Caco-2 (cell line): ENCODE measurements around the gene CCDC81. TPM values are rescaled to one million over a fixed set of nuclear protein-coding genes. Genes with fewer than 3 reads are reported as not detected.

Experiments used
- BruUV-seq: library from RNA; stranded (reverse); fragments of 400-500 nt; replicated peaks from 2 replicates; lab custom pipeline; 2021; lab: Mats Ljungman, UMichigan
- CTCF ChIA-PET: fragments of 300-600 bp; sonication (Branson Sonifier 250); formaldehyde crosslinking; loops from one replicate; lab custom pipeline; 2022; ENCODE audit warnings: antibody characterized with exemption; lab: Charles Lee
- POLR2A ChIA-PET: fragments of 300-600 bp; sonication (Branson Sonifier 250); formaldehyde crosslinking; loops from one replicate; lab custom pipeline; 2022; ENCODE audit warnings: antibody characterized with exemption; lab: Charles Lee
- DNase-seq, 2 experiments: peaks; one replicate each; pipeline versions ENCODE4 v3.0.0 to v3.0.0-alpha.2; 2020 to 2022
- H3K27me3 ChIP-seq: replicated peaks from 2 replicates; pipeline ENCODE4 v1.6.0; 2011; ENCODE audit warnings: low read length; ENCODE audit not compliant: control insufficient read depth, insufficient read depth
- H3K36me3 ChIP-seq: 2 replicates; pipeline ENCODE4 v1.5.1; 2011; ENCODE audit warnings: low read length; ENCODE audit not compliant: control insufficient read depth, insufficient read depth
- H3K4me1 ChIP-seq: fragments of 250-450 bp; sonication (Bioruptor Pico); 2 replicates; pipeline ENCODE4 v1.5.1; 2020; ENCODE audit warnings: mild to moderate bottlenecking
- H3K4me3 ChIP-seq: 2 replicates; pipeline ENCODE4 v1.5.1; 2011; ENCODE audit warnings: low read depth, mild to moderate bottlenecking, control low read depth, low read length
- H3K9me3 ChIP-seq: fragments of 250-450 bp; sonication (Bioruptor Pico); 2 replicates; pipeline ENCODE4 v1.5.1; 2020; ENCODE audit warnings: mild to moderate bottlenecking, moderate library complexity
- H3K27ac Mint-ChIP-seq: one replicate; pipeline ENCODE4 v1.8.0; 2022; ENCODE audit warnings: mixed read lengths; ENCODE audit not compliant: unreplicated experiment
- H3K27me3 Mint-ChIP-seq: one replicate; pipeline ENCODE4 v1.8.0; 2022; ENCODE audit warnings: mixed read lengths; ENCODE audit not compliant: insufficient read depth, unreplicated experiment
- H3K36me3 Mint-ChIP-seq: one replicate; pipeline ENCODE4 v1.8.0; 2022; ENCODE audit warnings: mild to moderate bottlenecking, mixed read lengths; ENCODE audit not compliant: insufficient read depth, unreplicated experiment
- H3K4me1 Mint-ChIP-seq: one replicate; pipeline ENCODE4 v1.8.0; 2022; ENCODE audit warnings: low read depth, mixed read lengths; ENCODE audit not compliant: unreplicated experiment
- H3K4me3 Mint-ChIP-seq: one replicate; pipeline ENCODE4 v1.8.0; 2022; ENCODE audit warnings: mild to moderate bottlenecking, moderate library complexity, mixed read lengths; ENCODE audit not compliant: unreplicated experiment
- H3K9me3 Mint-ChIP-seq: one replicate; pipeline ENCODE4 v1.8.0; 2022; ENCODE audit warnings: mixed read lengths; ENCODE audit not compliant: unreplicated experiment
- CTCF ChIP-seq, 2 experiments: fragments of 200-600 bp in 1 of 2; IDR thresholded peaks; 1 replicate in 1 of 2; 2 replicates in 1 of 2; pipeline versions ENCODE4 v1.5.1 to v1.8.0; 2011 to 2022; ENCODE audit warnings: antibody characterized with exemption in 1 of 2, control low read depth in 1 of 2, inconsistent platforms in 1 of 2, low read depth in 1 of 2, low read length in 1 of 2, mild to moderate bottlenecking in 1 of 2, moderate library complexity in 1 of 2; ENCODE audit not compliant: insufficient read depth in 1 of 2, severe bottlenecking in 1 of 2, unreplicated experiment in 1 of 2
- intact Hi-C: fragments of 100-400 bp; cut with micrococcal nuclease; formaldehyde crosslinking; loops from one replicate; pipeline ENCODE4 v1.10.0; 2022; ENCODE audit not compliant: unreplicated experiment
- total RNA-seq: library from RNA; stranded (reverse); gene quantifications from 2 replicates; pipeline ENCODE4 v1.2.3, GENCODE V29; 2022

CCDC81 gene
- total RNA-seq, 1 experiment from 2014 or later: 1.3 TPM

DNA sequence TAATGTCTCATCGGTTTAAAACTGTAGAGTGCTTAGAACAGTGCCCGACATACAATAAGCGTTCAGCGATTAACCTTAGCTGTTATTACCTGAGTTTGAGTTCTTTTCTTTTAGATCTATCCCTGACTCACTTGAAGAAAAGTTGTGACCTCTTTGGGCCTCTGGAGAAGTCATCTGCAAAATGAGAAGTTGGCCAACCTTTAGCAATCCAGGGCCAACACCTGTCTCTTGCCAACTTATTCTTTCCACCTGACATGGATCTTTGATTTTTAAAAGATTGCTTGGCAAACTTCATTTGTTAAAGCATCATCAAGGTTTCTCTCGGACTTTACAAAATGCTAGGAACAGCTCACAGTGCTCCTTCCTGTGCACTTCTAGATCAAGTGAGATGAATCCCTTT is 89.3 kb downstream of the CCDC81 start:
- H3K4me3 Mint-ChIP-seq: no peak overlapping the region
- peaks cover 22% of the 10 kb centered on the region for H3K4me1 ChIP-seq
- H3K36me3 Mint-ChIP-seq: no peaks in the 10 kb centered on the region
- BruUV-seq: no TSS peak
- no peak overlapping the region for H3K27ac Mint-ChIP-seq
- H3K27me3 ChIP-seq: no peaks in the 10 kb centered on the region
- CTCF ChIA-PET: no interaction called here
- POLR2A ChIA-PET: no interaction called here
- no peak for TF ChIP-seq CTCF (IDR thresholded peaks at IDR 0.05; ENCODE audit: insufficient read depth in 1 of 2, low read depth in 1 of 2, low read length in 1 of 2, severe bottlenecking in 1 of 2, unreplicated experiment in 1 of 2)
- H3K4me3 ChIP-seq: no peak overlapping the region
- no peaks in the 10 kb centered on the region for H3K36me3 ChIP-seq
- DNase-seq: no peak
- intact Hi-C loops: no loop called here
- no peaks in the 10 kb centered on the region for H3K27me3 Mint-ChIP-seq
- no peaks in the 10 kb centered on the region for H3K9me3 Mint-ChIP-seq
- peaks cover 34% of the 10 kb centered on the region for H3K4me1 Mint-ChIP-seq
- H3K9me3 ChIP-seq: no peaks in the 10 kb centered on the region

- Histone ChIP-seq H3K9me3 (no peaks in the 10 kb centered on the region), H3K4me3 (no peak overlapping the region), H3K4me1 (peaks cover 25% of the 10 kb centered on the region), H3K36me3 (no peaks in the 10 kb centered on the region), H3K27me3 (no peaks in the 10 kb centered on the region)
- no TSS peak for BruUV-seq
- Mint-ChIP-seq H3K4me3 (no peak overlapping the region), H3K27ac (no peak overlapping the region), H3K27me3 (no peaks in the 10 kb centered on the region), H3K36me3 (no peaks in the 10 kb centered on the region), H3K9me3 (no peaks in the 10 kb centered on the region), H3K4me1 (peaks cover 35% of the 10 kb centered on the region)
- ChIA-PET CTCF (no interaction called here), POLR2A (no interaction called here)
- DNase-seq: no peak
- intact Hi-C loops: no loop called here
- no peak for TF ChIP-seq CTCF (IDR thresholded peaks at IDR 0.05; ENCODE audit: insufficient read depth in 1 of 2, low read depth in 1 of 2, low read length in 1 of 2, severe bottlenecking in 1 of 2, unreplicated experiment in 1 of 2)
Measured at GRCh38 chr11:86464509-86465221, 90.0 kb downstream of the CCDC81 start.

- Histone ChIP-seq H3K27me3 (no peaks in the 10 kb centered on the region), H3K4me1 (peaks cover 40% of the 10 kb centered on the region), H3K36me3 (no peaks in the 10 kb centered on the region), H3K9me3 (no peaks in the 10 kb centered on the region), H3K4me3 (no peak overlapping the region)
- intact Hi-C loops: no loop called here
- no peak for TF ChIP-seq CTCF (IDR thresholded peaks at IDR 0.05; ENCODE audit: insufficient read depth in 1 of 2, low read depth in 1 of 2, low read length in 1 of 2, severe bottlenecking in 1 of 2, unreplicated experiment in 1 of 2)
- BruUV-seq: no TSS peak
- Mint-ChIP-seq H3K9me3 (no peaks in the 10 kb centered on the region), H3K4me1 (peaks cover 53% of the 10 kb centered on the region), H3K36me3 (peaks cover 4% of the 10 kb centered on the region), H3K27me3 (no peaks in the 10 kb centered on the region), H3K27ac (no peak overlapping the region), H3K4me3 (no peak overlapping the region)
- no peak for DNase-seq
- ChIA-PET POLR2A (interaction anchor here (0.6 to 2.9 kb wide), 2 partner anchors 16 to 68 kb away, joined by 3 to 23 read pairs; no protein-coding TSS in a partner anchor), CTCF (interaction anchor here (0.8 kb wide), 1 partner anchor 104 kb away, joined by 3 read pairs; no protein-coding TSS in a partner anchor)
Measured at GRCh38 chr11:86468169-86468568, 93.5 kb downstream of the CCDC81 start.
